Mesenchymal stem cell (in vitro differentiated cells and primary cell): ENCODE measurements around the gene PKHD1.

Experiments used
- DNase-seq: peaks from one replicate; pipeline ENCODE4 v3.0.0-alpha.2; 2013
- H2AFZ ChIP-seq: one replicate; pipeline ENCODE4 v1.6.1; 2013; ENCODE audit warnings: low read depth, mild to moderate bottlenecking, control low read depth, inconsistent platforms, low read length, moderate library complexity
- H2AK5ac ChIP-seq: 2 replicates; pipeline ENCODE4 v1.6.1; 2013; ENCODE audit warnings: low read length, moderate library complexity, mild to moderate bottlenecking, inconsistent platforms; ENCODE audit not compliant: severe bottlenecking
- H2BK120ac ChIP-seq: one replicate; pipeline ENCODE4 v1.6.1; 2013; ENCODE audit warnings: low read depth, mild to moderate bottlenecking, inconsistent platforms, low read length, moderate library complexity
- H2BK12ac ChIP-seq, 2 experiments: one replicate each; pipeline ENCODE4 v1.6.1; 2013; ENCODE audit warnings: inconsistent platforms in 2 of 2, low read length in 2 of 2, mild to moderate bottlenecking in 2 of 2, moderate library complexity in 2 of 2, control low read depth in 1 of 2
- H2BK15ac ChIP-seq: one replicate; pipeline ENCODE4 v1.6.1; 2013; ENCODE audit warnings: mild to moderate bottlenecking, low read depth, inconsistent platforms; ENCODE audit not compliant: poor library complexity, severe bottlenecking
- H2BK5ac ChIP-seq: 2 replicates; pipeline ENCODE4 v1.6.1; 2013; ENCODE audit warnings: low read depth, mild to moderate bottlenecking, low read length, control low read depth, inconsistent platforms; ENCODE audit not compliant: poor library complexity, severe bottlenecking
- H3K14ac ChIP-seq, 2 experiments: one replicate each; pipeline ENCODE4 v1.6.1; 2013; ENCODE audit warnings: inconsistent platforms in 2 of 2, low read length in 2 of 2, control low read depth in 1 of 2, mild to moderate bottlenecking in 1 of 2, moderate library complexity in 1 of 2
- H3K18ac ChIP-seq, 2 experiments: one replicate each; pipeline ENCODE4 v1.6.1; 2013; ENCODE audit warnings: inconsistent platforms in 2 of 2, low read length in 2 of 2, control low read depth in 1 of 2, low read depth in 1 of 2, mild to moderate bottlenecking in 1 of 2
- H3K23ac ChIP-seq, 2 experiments: one replicate each; pipeline ENCODE4 v1.6.1; 2013; ENCODE audit warnings: inconsistent platforms in 2 of 2, low read length in 2 of 2, mild to moderate bottlenecking in 2 of 2, moderate library complexity in 2 of 2, control low read depth in 1 of 2
- H3K27ac ChIP-seq: 2 replicates; pipeline ENCODE4 v1.5.1; 2013; ENCODE audit warnings: mild to moderate bottlenecking, moderate library complexity, low read length, control low read depth, inconsistent platforms; ENCODE audit not compliant: poor library complexity, severe bottlenecking
- H3K27me3 ChIP-seq, 2 experiments: 2 replicates each; pipeline versions ENCODE4 v1.6.1 to v1.7.0; 2013; ENCODE audit warnings: low read length in 2 of 2, mild to moderate bottlenecking in 2 of 2, moderate library complexity in 2 of 2, control low read depth in 1 of 2, inconsistent platforms in 1 of 2; ENCODE audit not compliant: control insufficient read depth in 1 of 2, insufficient read depth in 1 of 2
- H3K36me3 ChIP-seq, 2 experiments: 2 replicates each; pipeline versions ENCODE4 v1.6.1 to v1.7.0; 2013; ENCODE audit warnings: low read length in 2 of 2, control low read depth in 1 of 2, inconsistent platforms in 1 of 2, low read depth in 1 of 2, mild to moderate bottlenecking in 1 of 2; ENCODE audit not compliant: insufficient read depth in 2 of 2, control insufficient read depth in 1 of 2
- H3K4ac ChIP-seq, 2 experiments: one replicate each; pipeline ENCODE4 v1.6.1; 2013; ENCODE audit warnings: inconsistent platforms in 2 of 2, low read length in 2 of 2, mild to moderate bottlenecking in 2 of 2, moderate library complexity in 2 of 2, control low read depth in 1 of 2, low read depth in 1 of 2
- H3K4me1 ChIP-seq: 2 replicates; pipeline ENCODE4 v1.6.1; 2013; ENCODE audit warnings: low read depth, low read length, control low read depth; ENCODE audit not compliant: control insufficient read depth, insufficient read depth
- H3K4me2 ChIP-seq: 2 replicates; pipeline ENCODE4 v1.6.1; 2013; ENCODE audit warnings: low read length, mild to moderate bottlenecking, inconsistent platforms; ENCODE audit not compliant: poor library complexity, severe bottlenecking
- H3K4me3 ChIP-seq, 2 experiments: 2 replicates each; pipeline versions ENCODE4 v1.5.1 to v1.7.0; 2013; ENCODE audit warnings: low read length in 2 of 2, mild to moderate bottlenecking in 2 of 2, control low read depth in 1 of 2, low read depth in 1 of 2; ENCODE audit not compliant: insufficient read depth in 1 of 2
- H3K79me1 ChIP-seq: replicated peaks from 2 replicates; pipeline ENCODE4 v1.6.1; 2013; ENCODE audit warnings: mild to moderate bottlenecking, control low read depth, low read length, inconsistent platforms; ENCODE audit not compliant: poor library complexity, severe bottlenecking
- H3K9ac ChIP-seq: 2 replicates; pipeline ENCODE4 v1.7.0; 2013; ENCODE audit warnings: mild to moderate bottlenecking, low read length, moderate library complexity
- H3K9me3 ChIP-seq: 2 replicates; pipeline ENCODE4 v1.7.0; 2013; ENCODE audit warnings: mild to moderate bottlenecking, low read length; ENCODE audit not compliant: control insufficient read depth
- H4K8ac ChIP-seq: one replicate; pipeline ENCODE4 v1.6.1; 2013; ENCODE audit warnings: inconsistent platforms, mild to moderate bottlenecking, low read length, moderate library complexity
- H4K91ac ChIP-seq: one replicate; pipeline ENCODE4 v1.6.1; 2013; ENCODE audit warnings: mild to moderate bottlenecking, low read length, inconsistent platforms
- WGBS: methylation state at CpG from one replicate; pipeline ENCODE4 v1.1.7; 2013; ENCODE audit warnings: mixed read lengths; 5-methylcytosine and 5-hydroxymethylcytosine counted together

Gene PKHD1

DNA sequence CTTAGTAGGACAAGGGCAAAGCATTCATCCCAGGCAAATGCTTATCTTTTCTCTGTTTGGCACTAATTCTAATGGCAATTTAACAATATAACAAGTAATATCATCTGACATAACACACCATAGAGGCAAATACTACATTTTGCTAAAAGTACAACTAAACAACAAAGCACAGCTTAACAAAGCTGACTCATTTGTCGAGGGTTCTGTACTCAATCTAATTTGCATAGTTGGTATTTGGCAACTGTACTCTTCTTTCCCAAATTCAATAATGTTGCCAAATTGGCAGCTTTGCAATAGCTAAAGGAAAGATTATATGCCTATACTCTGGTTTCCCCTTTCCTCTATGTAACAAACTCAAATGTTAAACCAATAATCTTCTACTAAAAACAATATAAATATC lies 461.0 kb downstream of the PKHD1 start:
- H3K27me3 ChIP-seq, result no peaks in the 10 kb centered on the region
- no peak overlapping the region for H2BK5ac ChIP-seq
- no peak overlapping the region for H3K4ac ChIP-seq
- no peak overlapping the region for H3K14ac ChIP-seq
- H2BK15ac ChIP-seq, result no peak overlapping the region
- H4K91ac ChIP-seq, result no peak overlapping the region
- DNase-seq, result no peak
- H2BK12ac ChIP-seq, result no peak overlapping the region
- H2BK120ac ChIP-seq, result no peak overlapping the region
- no peak overlapping the region for H3K18ac ChIP-seq
- no peak overlapping the region for H3K4me3 ChIP-seq
- H2AK5ac ChIP-seq, result no peak overlapping the region
- no peak overlapping the region for H3K23ac ChIP-seq
- H3K79me1 ChIP-seq, result no peaks in the 10 kb centered on the region
- H4K8ac ChIP-seq, result no peak overlapping the region
- peaks cover 6% of the 10 kb centered on the region for H3K9me3 ChIP-seq
- H3K4me1 ChIP-seq, result no peaks in the 10 kb centered on the region
- H3K36me3 ChIP-seq, result no peaks in the 10 kb centered on the region
- no peak overlapping the region for H3K27ac ChIP-seq
- H3K9ac ChIP-seq, result no peak overlapping the region
- no CpG with 5 or more reads among the region's 1 CpG for WGBS
- H2AFZ ChIP-seq, result no peak overlapping the region
- H3K4me2 ChIP-seq, result no peak overlapping the region

DNA sequence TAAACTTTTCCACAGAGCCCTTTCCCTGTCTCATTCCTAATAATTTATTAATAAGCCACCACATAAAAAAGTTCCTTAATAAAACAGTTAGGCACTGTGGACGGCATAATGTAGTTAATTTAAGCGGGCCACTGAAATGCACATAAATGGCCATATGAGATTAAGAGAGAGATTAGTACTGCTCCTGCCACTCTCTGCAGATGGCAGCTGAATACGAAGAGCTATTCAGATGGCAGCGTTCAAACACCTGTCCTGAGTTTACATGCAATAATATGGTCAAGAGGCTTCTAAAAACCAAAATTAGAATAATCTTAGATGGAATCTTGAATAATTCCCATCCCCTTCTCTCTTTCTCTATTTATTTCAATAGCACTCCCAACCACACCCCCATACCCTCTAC lies 461.8 kb downstream of the PKHD1 start:
- Histone ChIP-seq H3K4me1 (no peaks in the 10 kb centered on the region), H3K4ac (no peak overlapping the region), H3K4me2 (no peak overlapping the region), H2AFZ (no peak overlapping the region), H3K9ac (no peak overlapping the region), H2BK12ac (no peak overlapping the region), H3K14ac (no peak overlapping the region), H2BK120ac (no peak overlapping the region), H4K8ac (no peak overlapping the region), H2BK5ac (no peak overlapping the region), H3K79me1 (no peaks in the 10 kb centered on the region), H4K91ac (no peak overlapping the region), H3K9me3 (peaks cover 6% of the 10 kb centered on the region), H3K27ac (no peak overlapping the region), H3K18ac (no peak overlapping the region), H3K36me3 (no peaks in the 10 kb centered on the region), H3K4me3 (no peak overlapping the region), H3K23ac (no peak overlapping the region), H2AK5ac (no peak overlapping the region), H2BK15ac (no peak overlapping the region), H3K27me3 (no peaks in the 10 kb centered on the region)
- DNase-seq, result no peak
- 91% methylated on average over 3 of the region's 4 CpGs for WGBS

DNA sequence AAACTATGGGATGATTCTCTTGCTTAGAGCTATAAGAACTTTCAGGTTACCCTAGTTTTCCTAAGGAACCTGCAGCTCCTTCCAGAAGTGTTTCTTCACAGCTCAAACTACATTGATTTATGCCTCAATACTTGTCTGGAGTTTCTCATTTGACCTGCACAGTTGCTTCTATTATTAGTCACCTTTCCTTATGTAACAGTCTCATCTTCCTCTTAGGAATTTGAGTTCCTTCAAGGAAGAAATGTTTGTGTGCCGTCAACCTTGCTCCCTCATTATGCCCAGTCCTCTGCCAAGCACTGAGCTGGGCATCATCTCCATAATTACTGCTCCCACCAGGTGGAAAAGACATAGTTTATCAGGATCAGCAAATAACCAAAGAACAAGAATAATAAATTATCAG lies 466.4 kb downstream of the PKHD1 start:
- H3K9ac ChIP-seq, result no peak overlapping the region
- H3K27ac ChIP-seq, result no peak overlapping the region
- H2BK15ac ChIP-seq, result no peak overlapping the region
- H4K8ac ChIP-seq, result no peak overlapping the region
- no peak overlapping the region for H2BK12ac ChIP-seq
- no peak overlapping the region for H2BK5ac ChIP-seq
- H3K4me1 ChIP-seq, result peaks cover 4% of the 10 kb centered on the region
- no peaks in the 10 kb centered on the region for H3K9me3 ChIP-seq
- no peaks in the 10 kb centered on the region for H3K36me3 ChIP-seq
- no peaks in the 10 kb centered on the region for H3K79me1 ChIP-seq
- no peak overlapping the region for H3K18ac ChIP-seq
- H3K4me3 ChIP-seq, result no peak overlapping the region
- no peak overlapping the region for H3K14ac ChIP-seq
- 60% methylated on average over 1 of the region's 1 CpG for WGBS
- H3K23ac ChIP-seq, result no peak overlapping the region
- no peaks in the 10 kb centered on the region for H3K27me3 ChIP-seq
- no peak overlapping the region for H2BK120ac ChIP-seq
- DNase-seq, result no peak
- no peak overlapping the region for H3K4me2 ChIP-seq
- H4K91ac ChIP-seq, result no peak overlapping the region
- H2AFZ ChIP-seq, result no peak overlapping the region
- H2AK5ac ChIP-seq, result no peak overlapping the region
- H3K4ac ChIP-seq, result no peak overlapping the region

DNA sequence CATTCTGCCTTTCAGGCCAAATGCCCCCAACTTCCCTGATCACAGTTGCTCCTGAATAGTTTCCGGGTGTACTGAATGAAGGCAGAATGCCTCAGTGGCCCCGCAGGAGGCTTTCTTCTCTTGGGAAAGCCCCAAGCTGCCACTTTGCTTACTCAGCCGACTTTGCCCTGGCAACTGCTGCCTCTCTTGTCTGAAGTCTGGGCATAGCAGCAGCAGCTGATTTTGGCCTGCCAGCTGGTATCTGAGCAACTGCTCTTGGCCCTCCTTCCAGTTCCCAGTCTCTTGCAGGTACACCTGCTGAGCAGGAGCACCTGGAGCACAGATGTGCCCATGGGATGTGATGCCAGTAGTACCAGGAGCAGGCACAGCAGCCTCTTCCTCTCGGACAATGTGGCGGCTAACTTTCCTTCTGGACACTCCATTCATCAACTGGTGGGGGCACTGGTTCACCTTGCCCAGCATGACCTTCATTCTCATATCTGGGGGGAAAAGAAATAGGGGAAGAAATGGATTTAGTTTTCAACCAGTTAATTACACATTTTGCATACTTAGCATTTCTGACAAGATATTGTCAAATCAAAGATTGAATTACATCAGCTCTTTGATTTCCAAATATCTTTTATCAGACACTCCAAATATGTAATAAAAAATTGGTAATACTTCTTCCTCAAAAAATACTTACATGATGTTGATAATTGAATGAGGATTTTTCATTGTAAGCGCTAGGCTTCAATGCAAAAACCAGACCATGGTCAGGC lies 468.2 kb downstream of the PKHD1 start:
- no peak overlapping the region for H4K91ac ChIP-seq
- WGBS, result 91% methylated on average over 4 of the region's 6 CpGs

More for the DNA sequence above, 468.2 kb downstream of the PKHD1 start:
- Histone ChIP-seq H2BK15ac (no peak overlapping the region), H3K36me3 (no peaks in the 10 kb centered on the region), H3K18ac (no peak overlapping the region), H3K14ac (no peak overlapping the region), H3K4me1 (peaks cover 4% of the 10 kb centered on the region), H2BK5ac (no peak overlapping the region), H3K27me3 (no peaks in the 10 kb centered on the region), H3K23ac (no peak overlapping the region), H3K79me1 (no peaks in the 10 kb centered on the region), H3K4ac (no peak overlapping the region), H3K4me3 (no peak overlapping the region), H2AK5ac (no peak overlapping the region), H2BK12ac (no peak overlapping the region), H4K8ac (no peak overlapping the region), H3K9me3 (no peaks in the 10 kb centered on the region), H3K27ac (no peak overlapping the region), H3K4me2 (no peak overlapping the region), H3K9ac (no peak overlapping the region), H2BK120ac (no peak overlapping the region), H2AFZ (no peak overlapping the region)
- DNase-seq, result no peak
